ENCODE results near the gene KCNAB2.

Gene KCNAB2

GRCh38 chr1:6019166-6019845, 26.4 kb upstream of the KCNAB2 start:
- Histone ChIP-seq H3K4me3 (replicated peaks; ENCODE audit: low read depth, low read length) (no peak overlapping the region), H3K36me3 (ENCODE audit: control insufficient read depth, insufficient read depth, low read length) (no peaks in the 10 kb centered on the region; the same call in none of the 2 replicates), H3K27me3 (replicated peaks; ENCODE audit: control insufficient read depth, insufficient read depth, low read length) (no peaks in the 10 kb centered on the region)
- no peak for TF ChIP-seq CTCF (IDR thresholded peaks at IDR 0.05; ENCODE audit: insufficient read depth, low read length, poor library complexity, severe bottlenecking)
- no peak for DNase-seq (ENCODE audit: extremely low read depth, insufficient read length)

GRCh38 chr1:6022193-6022592, 23.5 kb upstream of the KCNAB2 start:
- DNase-seq (ENCODE audit: extremely low read depth, insufficient read length), result no peak
- no peak for TF ChIP-seq CTCF (IDR thresholded peaks at IDR 0.05; ENCODE audit: insufficient read depth, low read length, poor library complexity, severe bottlenecking)
- H3K4me3 ChIP-seq (replicated peaks; ENCODE audit: low read depth, low read length), result no peak overlapping the region
- no peaks in the 10 kb centered on the region; the same call in 1 of the 2 replicates for H3K36me3 ChIP-seq (ENCODE audit: control insufficient read depth, insufficient read depth, low read length)
- H3K27me3 ChIP-seq (replicated peaks; ENCODE audit: control insufficient read depth, insufficient read depth, low read length), result no peaks in the 10 kb centered on the region

GRCh38 chr1:6023346-6023745, 22.3 kb upstream of the KCNAB2 start:
- no peak for DNase-seq (ENCODE audit: extremely low read depth, insufficient read length)
- Histone ChIP-seq H3K36me3 (ENCODE audit: control insufficient read depth, insufficient read depth, low read length) (no peaks in the 10 kb centered on the region; the same call in 1 of the 2 replicates), H3K4me3 (replicated peaks; ENCODE audit: low read depth, low read length) (no peak overlapping the region), H3K27me3 (replicated peaks; ENCODE audit: control insufficient read depth, insufficient read depth, low read length) (no peaks in the 10 kb centered on the region)
- TF ChIP-seq CTCF (IDR thresholded peaks at IDR 0.05; ENCODE audit: insufficient read depth, low read length, poor library complexity, severe bottlenecking), result no peak

GRCh38 chr1:6024376-6024775, 21.3 kb upstream of the KCNAB2 start:
- TF ChIP-seq CTCF (IDR thresholded peaks at IDR 0.05; ENCODE audit: insufficient read depth, low read length, poor library complexity, severe bottlenecking), result no peak
- DNase-seq (ENCODE audit: extremely low read depth, insufficient read length), result no peak
- Histone ChIP-seq H3K4me3 (replicated peaks; ENCODE audit: low read depth, low read length) (no peak overlapping the region; the same call in 1 of the 2 replicates), H3K27me3 (replicated peaks; ENCODE audit: control insufficient read depth, insufficient read depth, low read length) (no peaks in the 10 kb centered on the region), H3K36me3 (ENCODE audit: control insufficient read depth, insufficient read depth, low read length) (peaks cover 2% of the 10 kb centered on the region; the same call in 1 of the 2 replicates)

GRCh38 chr1:6025269-6026094, 20.2 kb upstream of the KCNAB2 start:
- Histone ChIP-seq H3K27me3 (replicated peaks; ENCODE audit: control insufficient read depth, insufficient read depth, low read length) (no peaks in the 10 kb centered on the region), H3K4me3 (replicated peaks; ENCODE audit: low read depth, low read length) (peak overlapping the region; percentile 75), H3K36me3 (ENCODE audit: control insufficient read depth, insufficient read depth, low read length) (peaks cover 4% of the 10 kb centered on the region; the same call in 1 of the 2 replicates)
- TF ChIP-seq CTCF (IDR thresholded peaks at IDR 0.05; ENCODE audit: insufficient read depth, low read length, poor library complexity, severe bottlenecking), result no peak
- DNase-seq (ENCODE audit: extremely low read depth, insufficient read length), result no peak
